ENCODE results near the gene PIM3.

PIM3 gene

GRCh38 chr22:49956914-49957825 lies 3.4 kb upstream of the PIM3 start:
- no peak for FAIRE-seq

- no peak for FAIRE-seq
Measured at GRCh38 chr22:49957826-49958365, 2.7 kb upstream of the PIM3 start.

DNA sequence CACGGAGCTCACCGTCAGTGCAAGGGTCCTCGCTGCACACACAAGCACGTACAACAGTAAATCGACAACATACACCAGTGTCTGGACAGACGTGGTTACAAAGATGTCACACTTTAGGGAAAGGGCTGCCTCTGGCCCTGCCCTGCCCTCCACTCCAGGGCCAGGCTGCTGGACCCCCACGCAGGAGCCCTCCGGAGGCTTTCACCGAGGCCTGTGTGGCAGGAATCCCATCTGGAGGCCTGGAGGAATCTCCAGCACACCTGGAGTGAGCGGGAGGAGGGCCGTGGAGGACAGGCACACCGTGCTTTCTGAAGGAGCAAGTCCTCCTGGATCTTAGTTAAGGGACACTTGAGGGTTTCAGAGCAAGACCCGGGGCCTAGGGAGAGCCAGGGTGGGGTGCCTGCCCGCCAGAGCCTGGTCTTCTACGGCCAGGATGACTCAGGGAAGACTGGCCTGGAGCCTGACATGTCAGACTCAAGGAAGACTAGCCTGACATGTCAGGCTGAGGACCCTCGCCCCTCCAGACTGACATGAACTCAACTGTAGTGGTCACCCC lies 2.1 kb upstream of the PIM3 start:
- FAIRE-seq: no peak

GRCh38 chr22:49958931-49959781 lies 1.4 kb upstream of the PIM3 start:
- FAIRE-seq: no peak

- no peak for FAIRE-seq
Measured at GRCh38 chr22:49959782-49960158, 802 bp upstream of the PIM3 start.

DNA sequence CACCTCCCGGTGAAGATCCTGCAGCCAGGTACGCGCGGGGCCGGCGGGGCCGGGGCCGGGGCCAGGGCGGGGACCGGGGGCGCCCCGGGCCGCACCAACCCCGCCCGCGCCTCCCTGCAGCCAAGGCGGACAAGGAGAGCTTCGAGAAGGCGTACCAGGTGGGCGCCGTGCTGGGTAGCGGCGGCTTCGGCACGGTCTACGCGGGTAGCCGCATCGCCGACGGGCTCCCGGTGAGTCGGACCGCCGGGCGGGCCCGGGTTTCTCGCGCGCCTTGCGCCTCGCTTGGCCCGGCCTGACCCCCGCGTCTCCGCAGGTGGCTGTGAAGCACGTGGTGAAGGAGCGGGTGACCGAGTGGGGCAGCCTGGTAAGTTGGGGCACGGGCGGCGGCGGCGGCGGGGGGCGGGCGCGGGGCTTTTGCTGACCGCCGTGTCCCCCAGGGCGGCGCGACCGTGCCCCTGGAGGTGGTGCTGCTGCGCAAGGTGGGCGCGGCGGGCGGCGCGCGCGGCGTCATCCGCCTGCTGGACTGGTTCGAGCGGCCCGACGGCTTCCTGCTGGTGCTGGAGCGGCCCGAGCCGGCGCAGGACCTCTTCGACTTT lies 531 bp downstream of the PIM3 start:
- no peak for FAIRE-seq

- FAIRE-seq: no peak
Measured at GRCh38 chr22:49961601-49962011, 1.0 kb downstream of the PIM3 start.

- no peak for FAIRE-seq
Measured at GRCh38 chr22:49962012-49962750, 1.6 kb downstream of the PIM3 start.

DNA sequence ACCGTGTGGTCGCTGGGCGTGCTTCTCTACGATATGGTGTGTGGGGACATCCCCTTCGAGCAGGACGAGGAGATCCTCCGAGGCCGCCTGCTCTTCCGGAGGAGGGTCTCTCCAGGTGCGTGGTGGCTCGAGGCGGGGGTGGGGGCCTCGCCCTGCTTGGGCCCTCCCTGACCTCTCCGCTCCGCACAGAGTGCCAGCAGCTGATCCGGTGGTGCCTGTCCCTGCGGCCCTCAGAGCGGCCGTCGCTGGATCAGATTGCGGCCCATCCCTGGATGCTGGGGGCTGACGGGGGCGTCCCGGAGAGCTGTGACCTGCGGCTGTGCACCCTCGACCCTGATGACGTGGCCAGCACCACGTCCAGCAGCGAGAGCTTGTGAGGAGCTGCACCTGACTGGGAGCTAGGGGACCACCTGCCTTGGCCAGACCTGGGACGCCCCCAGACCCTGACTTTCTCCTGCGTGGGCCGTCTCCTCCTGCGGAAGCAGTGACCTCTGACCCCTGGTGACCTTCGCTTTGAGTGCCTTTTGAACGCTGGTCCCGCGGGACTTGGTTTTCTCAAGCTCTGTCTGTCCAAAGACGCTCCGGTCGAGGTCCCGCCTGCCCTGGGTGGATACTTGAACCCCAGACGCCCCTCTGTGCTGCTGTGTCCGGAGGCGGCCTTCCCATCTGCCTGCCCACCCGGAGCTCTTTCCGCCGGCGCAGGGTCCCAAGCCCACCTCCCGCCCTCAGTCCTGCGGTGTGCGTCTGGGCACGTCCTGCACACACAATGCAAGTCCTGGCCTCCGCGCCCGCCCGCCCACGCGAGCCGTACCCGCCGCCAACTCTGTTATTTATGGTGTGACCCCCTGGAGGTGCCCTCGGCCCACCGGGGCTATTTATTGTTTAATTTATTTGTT lies 2.4 kb downstream of the PIM3 start:
- FAIRE-seq: no peak

- no peak for FAIRE-seq
Measured at GRCh38 chr22:49963647-49964026, 3.1 kb downstream of the PIM3 start.

GRCh38 chr22:49964136-49965090 lies 3.8 kb downstream of the PIM3 start:
- no peak for FAIRE-seq

- FAIRE-seq: no peak
Measured at GRCh38 chr22:49965091-49966040, 4.8 kb downstream of the PIM3 start.

DNA sequence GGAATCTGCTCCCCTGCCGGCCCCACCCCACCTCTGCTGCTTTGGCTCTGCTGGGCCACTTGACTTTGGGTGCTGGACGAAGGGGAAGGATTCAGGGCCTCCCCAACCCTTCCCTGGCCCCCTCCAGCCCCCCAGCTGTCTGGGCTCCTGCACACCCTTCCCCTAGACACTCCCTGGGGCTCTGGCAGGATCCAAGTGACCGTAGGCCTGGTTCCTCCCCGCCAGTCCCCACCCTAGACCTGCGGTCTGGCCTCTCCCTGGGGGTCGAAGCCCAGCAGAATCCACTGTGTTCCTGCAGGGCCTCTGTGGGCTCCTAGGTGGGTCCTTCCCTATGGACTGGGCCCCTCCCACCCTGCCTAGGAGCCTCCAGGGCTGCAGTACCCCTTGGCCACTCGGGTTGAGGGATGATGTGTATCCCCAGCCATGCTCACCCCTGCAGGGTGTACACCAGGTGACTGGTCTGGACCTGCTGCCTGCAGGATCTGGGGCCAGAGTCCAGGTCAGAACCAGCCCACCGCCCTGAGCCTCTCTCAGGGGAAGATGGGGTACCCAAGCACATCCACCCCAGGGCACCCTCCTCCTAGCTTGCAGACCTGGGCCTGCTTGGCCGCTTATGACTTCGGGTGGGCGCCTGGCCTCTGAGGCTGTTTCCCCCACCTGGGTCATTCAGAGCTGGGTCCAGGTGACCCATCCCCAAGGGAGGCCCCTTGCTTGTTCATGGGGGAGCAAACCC lies 5.6 kb downstream of the PIM3 start:
- no peak for FAIRE-seq

- FAIRE-seq: no peak
Measured at GRCh38 chr22:49966774-49967705, 6.5 kb downstream of the PIM3 start.

GRCh38 chr22:49967706-49968208 lies 7.2 kb downstream of the PIM3 start:
- no peak for FAIRE-seq

- FAIRE-seq: no peak
Measured at GRCh38 chr22:49968313-49968830, 7.8 kb downstream of the PIM3 start.
